Endothelial cell of umbilical vein (primary cell): ENCODE data around the gene ZFR2.

Source experiments
- CTCF ChIP-seq, 2 donors: IDR thresholded peaks; 1 replicate in 1 of 2; 2 replicates in 1 of 2; pipeline ENCODE4 v1.5.1; 2011; ENCODE audit warnings: low read length in 2 of 2, mild to moderate bottlenecking in 2 of 2, moderate library complexity in 2 of 2, control low read depth in 1 of 2, inconsistent platforms in 1 of 2, low read depth in 1 of 2; ENCODE audit not compliant: insufficient read depth in 1 of 2; ENCODE audit errors: extremely low read depth in 1 of 2
- EZH2 ChIP-seq: IDR thresholded peaks from 2 replicates; pipeline ENCODE4 v1.6.1; 2012; ENCODE audit warnings: borderline replicate concordance, low read depth, mild to moderate bottlenecking, moderate library complexity, low read length, inconsistent platforms; ENCODE audit not compliant: severe bottlenecking
- FOS ChIP-seq: IDR thresholded peaks from 2 replicates; pipeline ENCODE4 v1.6.1; 2011; ENCODE audit warnings: mild to moderate bottlenecking, low read length, moderate library complexity, borderline replicate concordance; ENCODE audit not compliant: insufficient read depth
- GATA2 ChIP-seq: IDR thresholded peaks from 2 replicates; pipeline ENCODE4 v1.7.0; 2011; ENCODE audit warnings: low read depth, mild to moderate bottlenecking, moderate library complexity, mixed read lengths, low read length; ENCODE audit not compliant: insufficient read length, insufficient read depth
- JUN ChIP-seq: IDR thresholded peaks from 2 replicates; pipeline ENCODE4 v1.6.1; 2011; ENCODE audit warnings: borderline replicate concordance, low read depth; ENCODE audit not compliant: insufficient read length, insufficient read depth
- MAX ChIP-seq: IDR thresholded peaks from 2 replicates; pipeline ENCODE4 v1.6.1; 2011; ENCODE audit not compliant: insufficient read depth, insufficient read length
- MYC ChIP-seq: IDR thresholded peaks from one replicate; pipeline ENCODE4 v1.6.1; 2011; ENCODE audit warnings: mild to moderate bottlenecking, low read depth, low read length
- POLR2A ChIP-seq: IDR thresholded peaks from 2 replicates; pipeline ENCODE4 v1.6.1; 2012; ENCODE audit warnings: low read depth, mild to moderate bottlenecking, control low read depth, low read length
- POLR2AphosphoS5 ChIP-seq: IDR thresholded peaks from 2 replicates; pipeline ENCODE4 v1.6.1; 2012; ENCODE audit warnings: low read depth, mild to moderate bottlenecking, control low read depth, low read length, moderate library complexity; ENCODE audit not compliant: insufficient read depth

GRCh38 chr19:3819989-3820388 lies 48.8 kb downstream of the ZFR2 start:
- TF ChIP-seq POLR2A (no peak), POLR2AphosphoS5 (no peak), CTCF (IDR thresholded peaks at IDR 0.05; ENCODE audit: extremely low read depth in 1 of 2, insufficient read depth in 1 of 2, low read depth in 1 of 2, low read length in 2 of 2) (no peak), EZH2 (no peak), GATA2 (no peak), MAX (no peak), MYC (no peak), FOS (no peak), JUN (no peak)
